Ascending aorta (tissue), 2 donors: Measurements from ENCODE around the gene NOS1AP. TPM values are rescaled to one million over a fixed set of nuclear protein-coding genes. Genes with fewer than 3 reads are reported as not detected.
"Not testable (repeated sequence)": the region's sequence is repeated elsewhere in the genome, so short reads cannot be mapped to it uniquely, and the experiment has no call there.

Experiments used
- DNase-seq, 2 donors: peaks; one replicate each; pipeline ENCODE4 v3.0.0-alpha.2; 2019; ENCODE audit warnings: low spot score in 2 of 2
- H3K27ac ChIP-seq, 2 donors: fragments of 200-600 bp; sonication (generic); one replicate each; pipeline ENCODE4 v1.5.1; 2016 to 2017; ENCODE audit warnings: mild to moderate bottlenecking in 1 of 2
- H3K27me3 ChIP-seq: fragments of 200-600 bp; sonication (generic); one replicate; pipeline ENCODE4 v1.5.1; 2017
- H3K36me3 ChIP-seq, 2 donors: fragments of 200-600 bp; sonication (generic); one replicate each; pipeline ENCODE4 v1.5.1; 2016
- H3K4me1 ChIP-seq, 2 donors: fragments of 200-600 bp; sonication (generic); one replicate each; pipeline ENCODE4 v1.5.1; 2016 to 2017; ENCODE audit warnings: mild to moderate bottlenecking in 1 of 2
- H3K4me3 ChIP-seq, 2 donors: fragments of 200-600 bp; sonication (generic); one replicate each; pipeline ENCODE4 v1.5.1; 2016 to 2017; ENCODE audit warnings: mild to moderate bottlenecking in 1 of 2
- H3K9me3 ChIP-seq, 2 donors: fragments of 200-600 bp; sonication (generic); one replicate each; pipeline ENCODE4 v1.5.1; 2016
- intact Hi-C: fragments of 100-400 bp; cut with DNase I; formaldehyde crosslinking; loops from one replicate; pipeline ENCODE4 v1.15.1; 2023
- total RNA-seq: library from RNA; depleted of rRNA; stranded (reverse); fragments of >200 nt; gene quantifications from one replicate; pipeline ENCODE4 v1.1.0, GENCODE V29; 2016
- TF ChIP-seq, protein P1 (sequence below), 3 experiments: fragments of 200-600 bp in 2 of 3; fragments of 450-650 bp in 1 of 3; sonication (generic) in 2 of 3; IDR thresholded peaks; one replicate each; pipeline ENCODE4 v1.5.1; 2016 to 2019; ENCODE audit warnings: antibody characterized with exemption in 3 of 3, mild to moderate bottlenecking in 1 of 3, moderate library complexity in 1 of 3

NOS1AP gene
- total RNA-seq, 1 donor from 2014 or later = 5.0 TPM

DNA sequence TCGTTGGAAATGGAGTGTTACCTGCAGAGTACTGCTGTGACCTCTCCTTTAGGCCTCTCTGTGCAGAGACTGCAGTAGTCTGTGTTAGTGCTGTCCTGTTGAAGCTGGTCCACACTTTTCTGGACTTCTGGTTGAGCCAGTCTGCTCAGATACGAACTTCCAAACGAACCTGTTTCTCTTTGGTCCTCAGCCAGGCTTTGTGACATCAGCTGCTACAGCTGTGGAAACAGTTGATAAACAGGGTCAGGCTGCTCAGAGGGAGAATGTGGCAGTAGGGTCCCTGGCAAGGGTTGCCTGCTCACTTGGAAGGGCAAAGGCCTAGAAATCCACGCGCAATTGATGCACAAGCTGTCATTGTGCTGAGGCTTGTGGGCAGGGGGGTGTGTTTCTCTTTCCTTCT lies 98.8 kb downstream of the NOS1AP start:
- Histone ChIP-seq H3K4me1 (no peaks in the 10 kb centered on the region), H3K9me3 (no peaks in the 10 kb centered on the region), H3K4me3 (no peak overlapping the region), H3K36me3 (no peaks in the 10 kb centered on the region), H3K27me3 (no peaks in the 10 kb centered on the region), H3K27ac (no peak overlapping the region)
- intact Hi-C loops = no loop called here
- TF ChIP-seq, protein P1, sequence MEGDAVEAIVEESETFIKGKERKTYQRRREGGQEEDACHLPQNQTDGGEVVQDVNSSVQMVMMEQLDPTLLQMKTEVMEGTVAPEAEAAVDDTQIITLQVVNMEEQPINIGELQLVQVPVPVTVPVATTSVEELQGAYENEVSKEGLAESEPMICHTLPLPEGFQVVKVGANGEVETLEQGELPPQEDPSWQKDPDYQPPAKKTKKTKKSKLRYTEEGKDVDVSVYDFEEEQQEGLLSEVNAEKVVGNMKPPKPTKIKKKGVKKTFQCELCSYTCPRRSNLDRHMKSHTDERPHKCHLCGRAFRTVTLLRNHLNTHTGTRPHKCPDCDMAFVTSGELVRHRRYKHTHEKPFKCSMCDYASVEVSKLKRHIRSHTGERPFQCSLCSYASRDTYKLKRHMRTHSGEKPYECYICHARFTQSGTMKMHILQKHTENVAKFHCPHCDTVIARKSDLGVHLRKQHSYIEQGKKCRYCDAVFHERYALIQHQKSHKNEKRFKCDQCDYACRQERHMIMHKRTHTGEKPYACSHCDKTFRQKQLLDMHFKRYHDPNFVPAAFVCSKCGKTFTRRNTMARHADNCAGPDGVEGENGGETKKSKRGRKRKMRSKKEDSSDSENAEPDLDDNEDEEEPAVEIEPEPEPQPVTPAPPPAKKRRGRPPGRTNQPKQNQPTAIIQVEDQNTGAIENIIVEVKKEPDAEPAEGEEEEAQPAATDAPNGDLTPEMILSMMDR (IDR thresholded peaks at IDR 0.05) = no peak
- DNase-seq = no peak

DNA sequence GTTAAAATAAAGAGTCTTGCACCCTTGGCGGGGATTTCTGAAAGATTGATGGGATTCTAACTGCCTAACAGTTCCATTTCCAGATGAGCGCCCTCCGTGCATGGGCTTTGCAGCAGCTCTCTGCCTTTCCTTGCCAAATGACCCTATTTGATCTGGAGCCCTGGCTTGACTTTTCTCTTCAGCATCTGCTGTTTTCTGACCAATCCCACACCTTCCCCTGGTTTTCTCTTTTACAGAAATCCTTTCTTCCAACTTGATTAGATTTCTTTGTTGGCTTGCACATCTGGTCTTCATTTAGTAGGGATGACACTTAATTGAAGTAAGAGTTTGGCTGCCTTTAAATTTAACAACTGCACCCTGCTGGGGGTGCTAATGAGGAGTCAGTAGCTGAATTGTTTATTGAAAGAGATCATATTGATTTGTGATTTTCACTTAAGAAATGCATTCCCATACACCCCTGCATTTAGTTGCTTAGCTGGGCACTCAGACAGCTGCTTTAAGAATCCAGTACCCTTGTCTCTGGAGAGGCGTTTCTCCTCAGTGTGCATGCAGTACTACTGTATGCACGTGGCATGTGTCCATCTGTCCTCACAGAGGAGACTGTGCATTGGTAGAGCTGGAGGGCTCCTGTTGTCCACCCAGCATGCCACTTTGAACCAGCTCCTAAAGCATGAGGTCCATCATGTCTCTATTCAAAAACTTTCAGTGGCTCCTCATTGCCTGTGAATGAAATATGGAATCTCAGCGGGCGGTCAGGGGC lies 99.7 kb downstream of the NOS1AP start:
- no peak for DNase-seq
- H3K36me3 ChIP-seq = no peaks in the 10 kb centered on the region
- no peak overlapping the region for H3K27ac ChIP-seq
- intact Hi-C loops = no loop called here
- no peaks in the 10 kb centered on the region for H3K27me3 ChIP-seq
- no peak overlapping the region for H3K4me3 ChIP-seq
- H3K9me3 ChIP-seq = no peaks in the 10 kb centered on the region
- H3K4me1 ChIP-seq = no peaks in the 10 kb centered on the region
- TF ChIP-seq, protein P1 (IDR thresholded peaks at IDR 0.05) = no peak

DNA sequence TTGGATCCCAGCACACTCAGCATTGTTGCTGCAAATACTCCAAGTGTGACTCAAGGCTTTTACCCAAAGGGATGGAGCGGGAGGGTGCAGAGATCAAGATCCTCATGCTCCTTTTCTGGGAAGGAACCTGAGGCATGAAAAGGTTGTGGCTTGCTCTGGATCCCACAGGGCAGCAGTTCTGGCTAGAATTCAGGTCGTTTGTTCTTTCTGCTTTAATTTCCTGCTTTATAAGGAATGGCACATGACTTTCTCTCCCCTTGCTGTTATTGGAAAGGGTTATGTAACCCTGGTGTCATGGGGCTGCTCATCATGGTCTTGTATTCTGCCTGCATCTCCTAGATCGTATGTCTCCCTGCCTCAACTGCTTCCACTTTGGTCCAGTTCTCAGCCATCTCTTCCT lies 101.6 kb downstream of the NOS1AP start:
- Histone ChIP-seq H3K4me1 (no peaks in the 10 kb centered on the region), H3K4me3 (no peak overlapping the region), H3K9me3 (no peaks in the 10 kb centered on the region), H3K27ac (no peak overlapping the region), H3K27me3 (no peaks in the 10 kb centered on the region), H3K36me3 (no peaks in the 10 kb centered on the region)
- intact Hi-C loops = no loop called here
- no peak for DNase-seq
- TF ChIP-seq, protein P1 (IDR thresholded peaks at IDR 0.05) = no peak

DNA sequence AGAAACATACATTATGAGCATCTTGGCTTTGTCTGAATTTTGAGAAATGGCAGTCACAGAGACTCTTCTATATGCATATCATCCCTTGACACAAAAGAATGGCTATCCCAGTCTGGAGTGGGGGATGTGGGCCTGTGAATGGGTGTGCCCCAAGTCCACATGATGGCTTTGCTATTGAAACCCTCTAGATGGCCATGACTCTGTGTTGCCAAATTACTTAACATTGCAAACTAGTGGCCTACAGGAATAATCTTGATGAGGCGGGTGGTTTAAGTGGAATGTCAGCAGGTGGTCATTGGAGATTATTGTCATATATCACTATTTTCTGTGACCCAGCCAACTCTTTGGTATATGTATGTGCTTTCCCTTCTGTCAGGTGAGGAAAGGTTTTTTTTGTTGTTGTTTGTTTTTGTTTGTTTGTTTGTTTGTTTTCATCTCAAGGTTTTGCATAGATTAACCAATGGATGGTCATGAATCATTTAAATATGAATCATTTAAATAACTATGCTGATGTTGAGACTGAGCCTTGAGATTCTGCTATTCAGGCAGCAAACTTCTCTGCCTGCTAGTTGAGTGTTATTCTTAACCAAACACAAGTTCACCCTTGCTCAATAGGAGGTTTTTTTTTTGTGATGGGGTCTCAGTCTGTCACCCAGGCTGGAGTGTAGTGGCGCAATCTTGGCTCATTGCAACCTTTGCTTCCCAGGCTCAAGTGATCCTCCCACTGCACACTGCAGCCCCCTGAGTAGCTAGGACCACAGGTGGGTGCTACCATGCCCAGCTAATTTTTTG lies 103.0 kb downstream of the NOS1AP start:
- Histone ChIP-seq H3K9me3 (no peaks in the 10 kb centered on the region), H3K27ac (no peak overlapping the region), H3K4me1 (no peaks in the 10 kb centered on the region), H3K36me3 (no peaks in the 10 kb centered on the region), H3K27me3 (no peaks in the 10 kb centered on the region), H3K4me3 (no peak overlapping the region)
- DNase-seq = no peak
- intact Hi-C loops = no loop called here
- TF ChIP-seq, protein P1 (IDR thresholded peaks at IDR 0.05) = no peak

DNA sequence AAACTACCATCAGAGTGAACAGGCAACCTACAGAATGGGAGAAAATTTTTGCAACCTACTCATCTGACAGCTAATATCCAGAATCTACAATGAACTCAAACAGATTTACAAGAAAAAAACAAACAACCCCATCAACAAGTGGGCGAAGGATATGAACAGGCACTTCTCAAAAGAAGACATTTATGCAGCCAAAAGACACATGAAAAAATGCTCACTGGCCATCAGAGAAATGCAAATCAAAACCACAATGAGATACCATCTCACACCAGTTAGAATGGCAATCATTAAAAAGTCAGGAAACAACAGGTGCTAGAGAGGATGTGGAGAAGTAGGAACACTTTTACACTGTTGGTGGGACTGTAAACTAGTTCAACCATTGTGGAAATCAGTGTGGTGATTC lies 104.1 kb downstream of the NOS1AP start:
- H3K9me3 ChIP-seq, H3K36me3 ChIP-seq, H3K4me3 ChIP-seq, DNase-seq, intact Hi-C loops, H3K27me3 ChIP-seq, H3K4me1 ChIP-seq, H3K27ac ChIP-seq: not testable (repeated sequence)

DNA sequence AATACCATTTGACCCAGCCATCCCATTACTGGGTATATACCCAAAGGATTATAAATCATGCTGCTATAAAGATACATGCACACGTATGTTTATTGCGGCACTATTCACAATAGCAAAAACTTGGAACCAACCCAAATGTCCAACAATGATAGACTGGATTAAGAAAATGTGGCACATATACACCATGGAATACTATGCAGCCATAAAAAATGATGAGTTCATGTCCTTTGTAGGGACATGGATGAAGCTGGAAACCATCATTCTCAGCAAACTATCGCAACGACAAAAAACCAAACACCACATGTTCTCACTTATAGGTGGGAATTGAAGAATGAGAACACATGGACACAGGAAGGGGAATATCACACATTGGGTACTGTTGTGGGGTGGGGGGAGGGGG lies 104.5 kb downstream of the NOS1AP start:
- H3K27ac ChIP-seq, H3K36me3 ChIP-seq, DNase-seq, H3K27me3 ChIP-seq, H3K9me3 ChIP-seq, intact Hi-C loops, H3K4me1 ChIP-seq, H3K4me3 ChIP-seq: not testable (repeated sequence)
